H9 (cell line): Measurements from ENCODE around the gene SIX3. TPM values are rescaled to one million over a fixed set of nuclear protein-coding genes. Genes with fewer than 3 reads are reported as not detected.

Experiments
- DNase-seq: peaks from one replicate; pipeline ENCODE4 v3.0.0-alpha.2; 2017
- H2AFZ ChIP-seq: one replicate; pipeline ENCODE4 v1.6.1; 2013; ENCODE audit warnings: mild to moderate bottlenecking, low read length, control low read depth, moderate library complexity
- H2AK5ac ChIP-seq: 2 replicates; pipeline ENCODE4 v1.6.1; 2013; ENCODE audit warnings: low read length, control low read depth, mixed read lengths; ENCODE audit not compliant: insufficient read length
- H2BK120ac ChIP-seq: one replicate; pipeline ENCODE4 v1.6.1; 2013; ENCODE audit warnings: low read depth, mild to moderate bottlenecking, low read length, control low read depth, inconsistent platforms; ENCODE audit not compliant: poor library complexity, severe bottlenecking
- H2BK12ac ChIP-seq: 2 replicates; pipeline ENCODE4 v1.6.1; 2013; ENCODE audit warnings: low read length, control low read depth, mixed read lengths, low read depth; ENCODE audit not compliant: insufficient read length
- H2BK15ac ChIP-seq: 2 replicates; pipeline ENCODE4 v1.6.1; 2013; ENCODE audit warnings: low read depth, low read length, control low read depth
- H2BK20ac ChIP-seq: one replicate; pipeline ENCODE4 v1.6.1; 2013; ENCODE audit warnings: low read depth, mild to moderate bottlenecking, low read length, control low read depth, inconsistent platforms; ENCODE audit not compliant: poor library complexity, severe bottlenecking
- H2BK5ac ChIP-seq: 2 replicates; pipeline ENCODE4 v1.6.1; 2013; ENCODE audit warnings: low read length, control low read depth, mixed read lengths; ENCODE audit not compliant: insufficient read length
- H3K14ac ChIP-seq: 2 replicates; pipeline ENCODE4 v1.6.1; 2013; ENCODE audit warnings: low read length, control low read depth; ENCODE audit not compliant: insufficient read depth
- H3K18ac ChIP-seq: 2 replicates; pipeline ENCODE4 v1.6.1; 2013; ENCODE audit warnings: low read depth, mild to moderate bottlenecking, mixed read lengths, low read length, control low read depth; ENCODE audit not compliant: insufficient read length
- H3K23ac ChIP-seq: 2 replicates; pipeline ENCODE4 v1.6.1; 2013; ENCODE audit warnings: low read length, control low read depth, mixed read lengths, low read depth; ENCODE audit not compliant: insufficient read length
- H3K23me2 ChIP-seq: 2 replicates; pipeline ENCODE4 v1.6.1; 2013; ENCODE audit warnings: low read depth, mild to moderate bottlenecking, mixed read lengths, low read length, control low read depth; ENCODE audit not compliant: insufficient read length, poor library complexity, severe bottlenecking
- H3K27ac ChIP-seq: 2 replicates; pipeline ENCODE4 v1.5.1; 2013; ENCODE audit warnings: low read length, control low read depth, mixed read lengths, low read depth; ENCODE audit not compliant: insufficient read length
- H3K27me3 ChIP-seq: 2 replicates; pipeline ENCODE4 v1.6.1; 2013; ENCODE audit warnings: low read length, control low read depth, inconsistent platforms; ENCODE audit not compliant: insufficient read depth
- H3K4ac ChIP-seq: 2 replicates; pipeline ENCODE4 v1.6.1; 2013; ENCODE audit warnings: low read depth, mild to moderate bottlenecking, control low read depth, inconsistent platforms, low read length, moderate library complexity
- H3K4me1 ChIP-seq: 2 replicates; pipeline ENCODE4 v1.6.1; 2013; ENCODE audit warnings: low read length, control low read depth, inconsistent platforms; ENCODE audit not compliant: insufficient read depth
- H3K4me2 ChIP-seq: 2 replicates; pipeline ENCODE4 v1.6.1; 2013; ENCODE audit warnings: low read length, control low read depth, mixed read lengths; ENCODE audit not compliant: insufficient read length, insufficient read depth
- H3K56ac ChIP-seq: 2 replicates; pipeline ENCODE4 v1.6.1; 2013; ENCODE audit warnings: low read depth, mild to moderate bottlenecking, mixed read lengths, low read length, control low read depth; ENCODE audit not compliant: insufficient read length
- H3K79me1 ChIP-seq: 2 replicates; pipeline ENCODE4 v1.6.1; 2013; ENCODE audit warnings: low read depth, mild to moderate bottlenecking, moderate library complexity, low read length, control low read depth, inconsistent platforms; ENCODE audit not compliant: insufficient read depth, poor library complexity, severe bottlenecking
- H3K79me2 ChIP-seq: 2 replicates; pipeline ENCODE4 v1.6.1; 2013; ENCODE audit warnings: low read length, control low read depth, inconsistent platforms; ENCODE audit not compliant: insufficient read depth
- H3K9ac ChIP-seq: 2 replicates; pipeline ENCODE4 v1.6.1; 2013; ENCODE audit warnings: low read length, control low read depth, mixed read lengths; ENCODE audit not compliant: insufficient read length; ENCODE audit errors: extremely low read depth
- H3K9me3 ChIP-seq: one replicate; pipeline ENCODE4 v1.6.1; 2013; ENCODE audit warnings: low read depth, low read length, inconsistent platforms; ENCODE audit not compliant: control insufficient read depth
- H3T11ph ChIP-seq: one replicate; pipeline ENCODE4 v1.6.1; 2013; ENCODE audit warnings: mild to moderate bottlenecking, low read length, control low read depth, inconsistent platforms
- H4K20me1 ChIP-seq: one replicate; pipeline ENCODE4 v1.6.1; 2013; ENCODE audit not compliant: control insufficient read depth, insufficient read length, insufficient read depth
- H4K5ac ChIP-seq: 2 replicates; pipeline ENCODE4 v1.6.1; 2013; ENCODE audit warnings: low read depth, mild to moderate bottlenecking, mixed read lengths, low read length, control low read depth; ENCODE audit not compliant: insufficient read length
- H4K8ac ChIP-seq: replicated peaks from 2 replicates; pipeline ENCODE4 v1.6.1; 2013; ENCODE audit warnings: low read length, control low read depth, mixed read lengths, low read depth; ENCODE audit not compliant: insufficient read length
- H4K91ac ChIP-seq: 2 replicates; pipeline ENCODE4 v1.6.1; 2013; ENCODE audit warnings: low read depth, mild to moderate bottlenecking, moderate library complexity, mixed read lengths, low read length, control low read depth; ENCODE audit not compliant: insufficient read length
- H3K27ac Mint-ChIP-seq, 3 experiments: 2 replicates in 2 of 3; 3 replicates in 1 of 3; pipeline ENCODE4 v1.8.0; 2020 to 2021; ENCODE audit warnings: mixed read lengths in 3 of 3, mild to moderate bottlenecking in 1 of 3, moderate library complexity in 1 of 3
- H3K27me3 Mint-ChIP-seq: 2 replicates; pipeline ENCODE4 v1.8.0; 2021; ENCODE audit warnings: low read depth, mild to moderate bottlenecking, moderate library complexity, mixed read lengths
- H3K36me3 Mint-ChIP-seq, 3 experiments: 2 replicates in 2 of 3; 3 replicates in 1 of 3; pipeline ENCODE4 v1.8.0; 2020 to 2021; ENCODE audit warnings: low read depth in 3 of 3, mixed read lengths in 3 of 3; ENCODE audit not compliant: insufficient read depth in 1 of 3
- H3K4me1 Mint-ChIP-seq, 2 experiments: 2 replicates each; pipeline ENCODE4 v1.8.0; 2020; ENCODE audit warnings: mixed read lengths in 2 of 2
- H3K4me3 Mint-ChIP-seq, 2 experiments: 2 replicates in 1 of 2; 3 replicates in 1 of 2; pipeline ENCODE4 v1.8.0; 2020 to 2021; ENCODE audit warnings: mild to moderate bottlenecking in 2 of 2, mixed read lengths in 2 of 2, moderate library complexity in 1 of 2
- H3K9me3 Mint-ChIP-seq, 2 experiments: 2 replicates in 1 of 2; 3 replicates in 1 of 2; pipeline ENCODE4 v1.8.0; 2020; ENCODE audit warnings: mild to moderate bottlenecking in 2 of 2, mixed read lengths in 2 of 2, moderate library complexity in 1 of 2
- CTCF ChIP-seq: fragments of 200-600 bp; sonication (generic); conservative IDR thresholded peaks from 3 replicates; pipeline ENCODE4 v1.8.0; 2021; ENCODE audit warnings: antibody characterized with exemption, mild to moderate bottlenecking
- WGBS: extraction: QIAGEN DNeasy Blood & Tissue Kit; methylation state at CpG from one replicate; pipeline ENCODE4 v1.1.7; 2013; ENCODE audit warnings: missing lambda C conversion rate, low lambda C conversion rate, mixed read lengths; ENCODE audit not compliant: insufficient read length; ENCODE audit errors: extremely low coverage; 5-methylcytosine and 5-hydroxymethylcytosine counted together
- total RNA-seq: library from RNA; stranded (reverse); gene quantifications from 2 replicates; pipeline ENCODE4 v1.2.1, GENCODE V29; 2021

SIX3 gene
- total RNA-seq, 1 experiment from 2014 or later = 0.55 TPM

- peaks cover 3% of the 10 kb centered on the region; the same call in 1 of the 2 replicates for H3K4me1 ChIP-seq
- no CpG with 5 or more reads among the region's 11 CpGs for WGBS
- H2BK5ac ChIP-seq = no peak overlapping the region
- TF ChIP-seq CTCF = no peak
- no peak overlapping the region for H2BK120ac ChIP-seq
- H3K79me1 ChIP-seq = no peaks in the 10 kb centered on the region
- Mint-ChIP-seq H3K4me3 (peak overlapping the region in 1 of 2 experiments; percentile 57; a peak in 1 of 5 replicates), H3K27me3 (peaks cover 100% of the 10 kb centered on the region), H3K27ac (no peak overlapping the region), H3K9me3 (peaks cover 0 to 7% of the 10 kb centered on the region in 2 experiments; a peak in 2 of 5 replicates), H3K4me1 (peaks cover 59 to 80% of the 10 kb centered on the region in 2 experiments), H3K36me3 (peaks cover 0 to 20% (median 0%) of the 10 kb centered on the region in 3 experiments; a peak in 5 of 7 replicates)
- no peak overlapping the region for H4K91ac ChIP-seq
- H3K4me2 ChIP-seq = peak overlapping the region; percentile 22
- H3K23me2 ChIP-seq = peaks cover 15% of the 10 kb centered on the region
- H3K79me2 ChIP-seq = no peaks in the 10 kb centered on the region
- no peak overlapping the region for H3T11ph ChIP-seq
- H3K27ac ChIP-seq = no peak overlapping the region
- H3K23ac ChIP-seq = no peak overlapping the region
- H3K9ac ChIP-seq = no peak overlapping the region
- H3K4ac ChIP-seq = no peak overlapping the region
- peaks cover 87% of the 10 kb centered on the region for H3K27me3 ChIP-seq
- DNase-seq = no peak
- no peak overlapping the region for H2BK20ac ChIP-seq
- H4K5ac ChIP-seq = no peak overlapping the region
- H3K14ac ChIP-seq = no peak overlapping the region
- no peak overlapping the region for H2BK12ac ChIP-seq
- H3K18ac ChIP-seq = no peak overlapping the region
- H2AFZ ChIP-seq = no peak overlapping the region
- no peak overlapping the region for H4K8ac ChIP-seq
- no peak overlapping the region for H2BK15ac ChIP-seq
- H3K9me3 ChIP-seq = no peaks in the 10 kb centered on the region
- H4K20me1 ChIP-seq = no peaks in the 10 kb centered on the region
- no peak overlapping the region for H2AK5ac ChIP-seq
- no peak overlapping the region for H3K56ac ChIP-seq
Measured at GRCh38 chr2:44946372-44947027, 5.0 kb downstream of the SIX3 start.
